GM06990 (cell line): ENCODE data around the gene ACO2.

Experiments used
- DNase-seq: peaks from one replicate; pipeline ENCODE4 v3.0.0-alpha.2; 2011; ENCODE audit not compliant: insufficient read length; ENCODE audit errors: extremely low read depth
- H3K27me3 ChIP-seq: replicated peaks from 2 replicates; pipeline ENCODE4 v1.6.0; 2011; ENCODE audit warnings: low read length; ENCODE audit not compliant: control insufficient read depth, insufficient read depth
- H3K36me3 ChIP-seq: 2 replicates; pipeline ENCODE4 v1.5.1; 2011; ENCODE audit warnings: low read length; ENCODE audit not compliant: control insufficient read depth, insufficient read depth
- H3K4me3 ChIP-seq: replicated peaks from 2 replicates; pipeline ENCODE4 v1.5.1; 2011; ENCODE audit warnings: low read depth, mild to moderate bottlenecking, control low read depth, low read length
- CTCF ChIP-seq: IDR thresholded peaks from 2 replicates; pipeline ENCODE4 v1.5.1; 2011; ENCODE audit warnings: low read length, control low read depth, mild to moderate bottlenecking, inconsistent platforms; ENCODE audit not compliant: insufficient read depth, poor library complexity, severe bottlenecking

The ACO2 gene

GRCh38 chr22:41516462-41516861, 47.5 kb downstream of the ACO2 start:
- H3K27me3 ChIP-seq, result no peaks in the 10 kb centered on the region
- no peak overlapping the region for H3K4me3 ChIP-seq
- DNase-seq, result no peak
- TF ChIP-seq CTCF, result no peak
- peaks cover 45% of the 10 kb centered on the region for H3K36me3 ChIP-seq

GRCh38 chr22:41517172-41518047, 48.5 kb downstream of the ACO2 start:
- Histone ChIP-seq H3K36me3 (peaks cover 42% of the 10 kb centered on the region), H3K27me3 (no peaks in the 10 kb centered on the region), H3K4me3 (no peak overlapping the region)
- peak; percentile 77 for TF ChIP-seq CTCF
- DNase-seq, result no peak

- no peak for TF ChIP-seq CTCF
- DNase-seq, result no peak
- H3K36me3 ChIP-seq, result peaks cover 41% of the 10 kb centered on the region
- no peaks in the 10 kb centered on the region for H3K27me3 ChIP-seq
- H3K4me3 ChIP-seq, result no peak overlapping the region
Measured at GRCh38 chr22:41518048-41518347, 49.1 kb downstream of the ACO2 start.

- H3K36me3 ChIP-seq, result peaks cover 47% of the 10 kb centered on the region
- no peak overlapping the region for H3K4me3 ChIP-seq
- no peaks in the 10 kb centered on the region for H3K27me3 ChIP-seq
- DNase-seq, result no peak
- TF ChIP-seq CTCF, result no peak
Measured at GRCh38 chr22:41521126-41521525, 52.2 kb downstream of the ACO2 start.

GRCh38 chr22:41522813-41523212, 53.9 kb downstream of the ACO2 start:
- TF ChIP-seq CTCF, result no peak
- Histone ChIP-seq H3K4me3 (no peak overlapping the region), H3K36me3 (peaks cover 53% of the 10 kb centered on the region), H3K27me3 (no peaks in the 10 kb centered on the region)
- DNase-seq, result no peak
